Hepatocyte (in vitro differentiated cells): ENCODE data around the gene CNBD2.

ENCODE experiments used
- CTCF ChIP-seq: fragments of 200-600 bp; sonication (generic); IDR thresholded peaks from 2 replicates; pipeline ENCODE4 v1.5.1; 2016; ENCODE audit warnings: antibody characterized with exemption, mild to moderate bottlenecking; ENCODE audit not compliant: poor library complexity
- EZH2 ChIP-seq: fragments of 200-600 bp; sonication (generic); IDR thresholded peaks from 2 replicates; pipeline ENCODE4 v1.6.1; 2016; ENCODE audit warnings: antibody characterized with exemption, mild to moderate bottlenecking, borderline replicate concordance
- EZH2phosphoT487 ChIP-seq: fragments of 200-600 bp; sonication (generic); IDR thresholded peaks from one replicate; pipeline ENCODE4 v1.6.1; 2018; ENCODE audit warnings: antibody characterized with exemption, mild to moderate bottlenecking, low read depth, moderate library complexity; ENCODE audit not compliant: unreplicated experiment, severe bottlenecking

- no peak for TF ChIP-seq EZH2
- no peak for TF ChIP-seq CTCF
- no peak for TF ChIP-seq EZH2phosphoT487
Observed at GRCh38 chr20:36043441-36043840, 75.1 kb downstream of the CNBD2 start.
